Small intestine (tissue), 16 donors: ENCODE measurements around the gene ZNF438. TPM values are rescaled to one million over a fixed set of nuclear protein-coding genes. Genes with fewer than 3 reads are reported as not detected.
A peak's percentile ranks its signal among the peaks of the same experiment; 100 is the strongest.

Experiments used
- DNase-seq, 2 donors: peaks; one replicate each; pipeline versions ENCODE4 v3.0.0 to v3.0.0-alpha.2; 2013
- FAIRE-seq: peaks from 2 replicates; lab custom pipeline; 2012; peaks lifted over from hg19 to GRCh38; lab: Jason Lieb, UNC
- H3K27ac ChIP-seq, 3 donors: one replicate each; pipeline ENCODE4 v1.5.1; 2013; ENCODE audit warnings: low read length in 2 of 3, mild to moderate bottlenecking in 2 of 3, control low read depth in 1 of 3, inconsistent platforms in 1 of 3, low read depth in 1 of 3, moderate library complexity in 1 of 3
- H3K27me3 ChIP-seq, 3 donors: one replicate each; pipeline ENCODE4 v1.6.1; 2013; ENCODE audit warnings: low read length in 3 of 3, inconsistent platforms in 1 of 3; ENCODE audit not compliant: control insufficient read depth in 3 of 3, insufficient read depth in 3 of 3
- H3K36me3 ChIP-seq, 3 donors: one replicate each; pipeline ENCODE4 v1.6.1; 2013; ENCODE audit warnings: low read length in 3 of 3, inconsistent platforms in 1 of 3, low read depth in 1 of 3, mild to moderate bottlenecking in 1 of 3, moderate library complexity in 1 of 3; ENCODE audit not compliant: control insufficient read depth in 3 of 3, insufficient read depth in 2 of 3
- H3K4me1 ChIP-seq, 3 donors: one replicate each; pipeline ENCODE4 v1.6.1; 2013; ENCODE audit warnings: low read length in 2 of 3, inconsistent platforms in 1 of 3, low read depth in 1 of 3, mild to moderate bottlenecking in 1 of 3, moderate library complexity in 1 of 3; ENCODE audit not compliant: control insufficient read depth in 3 of 3, insufficient read depth in 2 of 3
- H3K4me3 ChIP-seq, 3 donors: one replicate each; pipeline ENCODE4 v1.5.1; 2013; ENCODE audit warnings: low read length in 3 of 3, control low read depth in 1 of 3, inconsistent platforms in 1 of 3, low read depth in 1 of 3, mild to moderate bottlenecking in 1 of 3, moderate library complexity in 1 of 3
- H3K9me3 ChIP-seq, 2 donors: one replicate each; pipeline ENCODE4 v1.6.1; 2013; ENCODE audit warnings: low read depth in 1 of 2, low read length in 1 of 2; ENCODE audit not compliant: control insufficient read depth in 2 of 2, insufficient read depth in 1 of 2
- WGBS, 3 donors: extraction: QIAGEN DNeasy Blood & Tissue Kit; methylation state at CpG; one replicate each; pipeline ENCODE4 v1.1.7; 2013; 5-methylcytosine and 5-hydroxymethylcytosine counted together
- long read RNA-seq, 10 donors: transcript quantifications; one replicate each; lab custom pipeline, GENCODE V29; 2026
- polyA plus RNA-seq, 4 donors: library from polyadenylated mRNA; stranded (reverse) in 3 of 4; unstranded in 1 of 4; fragments of 200-250 nt in 3 of 4; fragments of 120-200 nt in 1 of 4; gene quantifications; one replicate each; pipeline versions ENCODE4 v1.2.1 to v1.2.3, GENCODE V29; 2013
- donor health status: healthy with polysubstance abuse.
- donor health status: control.
- donor health status: control.
- donor health status: Bipolar disorder and iron deficiency.
- donor health status: healthy.

ZNF438 gene
- 1 to 10 TPM; 4.1 to 6.4 (median 5.5) TPM for polyA plus RNA-seq
- long read RNA-seq, donor 1: 0 reads
- long read RNA-seq, donor 2: 0 reads
- long read RNA-seq, donor 3: 0 reads
- long read RNA-seq, donor 4: 0 reads
- long read RNA-seq, donor 5: 0 reads
- long read RNA-seq, donor 6: 0 reads
- long read RNA-seq, donor 7: 0 reads
- long read RNA-seq, donor 8: 0 reads
- long read RNA-seq, donor 9: 0 reads
- long read RNA-seq, donor 10: 0 reads

- peak within 1 kb of the TSS; percentile 48 to 80 (median 70) for H3K4me3 ChIP-seq
- FAIRE-seq: no peak
- no peaks in the 10 kb centered on the region for H3K36me3 ChIP-seq
- no peaks in the 10 kb centered on the region for H3K9me3 ChIP-seq
- H3K27me3 ChIP-seq: no peaks in the 10 kb centered on the region
- WGBS, 3 donors: 0 to 1% (median 1%) methylated on average over 51 to 66 of the region's 66 CpGs
- peak; percentile 94 to 98 for DNase-seq
- H3K27ac ChIP-seq: peak within 1 kb of the TSS; percentile 99 to 100 (median 100)
- peaks cover 3 to 4% (median 4%) of the 10 kb centered on the region in 3 donors for H3K4me1 ChIP-seq
These were observed at the start of gene ZNF438 for GRCh38 chr10:31031558-31032257. Gene ZNF438, minus strand, starts transcription at chr10:31031865. Its CDS starts 154,831 bp downstream, at chr10:30877034.

- Histone ChIP-seq H3K4me1 (no peaks in the 10 kb centered on the region), H3K36me3 (no peaks in the 10 kb centered on the region), H3K9me3 (no peaks in the 10 kb centered on the region), H3K27me3 (no peaks in the 10 kb centered on the region), H3K4me3 (no peak overlapping the region), H3K27ac (no peak overlapping the region)
- 76 to 89% (median 77%) methylated on average over 6 of the region's 6 CpGs for WGBS, 3 donors
- FAIRE-seq (no peak), DNase-seq (no peak)
These were observed 44.9 kb upstream of the ZNF438 start for GRCh38 chr10:31076610-31076988.

- Histone ChIP-seq H3K36me3 (no peaks in the 10 kb centered on the region), H3K27me3 (no peaks in the 10 kb centered on the region), H3K27ac (no peak overlapping the region), H3K4me3 (no peak overlapping the region), H3K9me3 (no peaks in the 10 kb centered on the region), H3K4me1 (no peaks in the 10 kb centered on the region)
- FAIRE-seq: no peak
- WGBS, 3 donors: 69 to 79% (median 72%) methylated on average over 3 of the region's 3 CpGs
- no peak for DNase-seq
These were observed 44.4 kb upstream of the ZNF438 start for GRCh38 chr10:31075881-31076609.

GRCh38 chr10:31075434-31075833 lies 43.8 kb upstream of the ZNF438 start:
- 64 to 77% (median 73%) methylated on average over 4 of the region's 4 CpGs for WGBS, 3 donors
- Histone ChIP-seq H3K4me1 (no peaks in the 10 kb centered on the region), H3K9me3 (no peaks in the 10 kb centered on the region), H3K36me3 (no peaks in the 10 kb centered on the region), H3K4me3 (no peak overlapping the region), H3K27me3 (no peaks in the 10 kb centered on the region), H3K27ac (no peak overlapping the region)
- no peak for DNase-seq
- FAIRE-seq: no peak

- WGBS, 3 donors: 81 to 86% (median 83%) methylated on average over 5 of the region's 5 CpGs
- Histone ChIP-seq H3K27me3 (no peaks in the 10 kb centered on the region), H3K36me3 (no peaks in the 10 kb centered on the region), H3K4me3 (no peak overlapping the region), H3K4me1 (no peaks in the 10 kb centered on the region), H3K27ac (no peak overlapping the region), H3K9me3 (no peaks in the 10 kb centered on the region)
- FAIRE-seq (no peak), DNase-seq (no peak)
These were observed 43.0 kb upstream of the ZNF438 start for GRCh38 chr10:31074722-31075086.

GRCh38 chr10:31073996-31074721 lies 42.5 kb upstream of the ZNF438 start:
- H3K36me3 ChIP-seq: no peaks in the 10 kb centered on the region
- no peak for DNase-seq
- H3K4me3 ChIP-seq: peak overlapping the region in 1 of 3 donors; percentile 7
- H3K27ac ChIP-seq: no peak overlapping the region
- 73 to 85% (median 74%) methylated on average over 5 of the region's 5 CpGs for WGBS, 3 donors
- no peaks in the 10 kb centered on the region for H3K4me1 ChIP-seq
- FAIRE-seq: no peak
- no peaks in the 10 kb centered on the region for H3K9me3 ChIP-seq
- no peaks in the 10 kb centered on the region for H3K27me3 ChIP-seq

- Histone ChIP-seq H3K9me3 (no peaks in the 10 kb centered on the region), H3K4me1 (no peaks in the 10 kb centered on the region), H3K4me3 (no peak overlapping the region), H3K36me3 (no peaks in the 10 kb centered on the region), H3K27me3 (no peaks in the 10 kb centered on the region), H3K27ac (no peak overlapping the region)
- FAIRE-seq (no peak), DNase-seq (no peak)
- 91 to 94% (median 94%) methylated on average over 5 of the region's 5 CpGs for WGBS, 3 donors
These were observed 41.5 kb upstream of the ZNF438 start for GRCh38 chr10:31073211-31073610.

- no peak overlapping the region for H3K4me3 ChIP-seq
- WGBS, 3 donors: 71 to 86% (median 75%) methylated on average over 2 of the region's 2 CpGs
- no peak for FAIRE-seq
- no peaks in the 10 kb centered on the region for H3K9me3 ChIP-seq
- H3K27me3 ChIP-seq: no peaks in the 10 kb centered on the region
- no peaks in the 10 kb centered on the region for H3K4me1 ChIP-seq
- no peaks in the 10 kb centered on the region for H3K36me3 ChIP-seq
- no peak for DNase-seq
- H3K27ac ChIP-seq: no peak overlapping the region
These were observed 40.8 kb upstream of the ZNF438 start for GRCh38 chr10:31072451-31072850.
